NCI-H2196 (cell line): Measurements from ENCODE around the gene DCAF16.
"Not testable (repeated sequence)": the region's sequence is repeated elsewhere in the genome, so short reads cannot be mapped to it uniquely, and the experiment has no call there.

Experiments used
- DNase-seq: peaks from one replicate; lab custom pipeline; 2025; ENCODE audit not compliant: unreplicated experiment; lab: John Stamatoyannopoulos, UW

Gene DCAF16

GRCh38 chr4:17810260-17811077, at the start of gene DCAF16, which contains the start of gene NCAPG:
DCAF16 (minus strand) TSS chr4:17810757; CDS start chr4:17804141, 6,616 bp downstream.
NCAPG (plus strand) TSS chr4:17810979; CDS start chr4:17811078, 99 bp downstream.
- peak; percentile 99 for DNase-seq

- no peak for DNase-seq
Observed at GRCh38 chr4:17859793-17860406, 49.3 kb upstream of the DCAF16 start.

- no peak for DNase-seq
Observed at GRCh38 chr4:17854036-17854435, 43.5 kb upstream of the DCAF16 start.

- no peak for DNase-seq
Observed at GRCh38 chr4:17851959-17852358, 41.4 kb upstream of the DCAF16 start.

GRCh38 chr4:17850295-17850694, 39.7 kb upstream of the DCAF16 start:
- not testable (repeated sequence) for DNase-seq

- DNase-seq = no peak
Observed at GRCh38 chr4:17846266-17846665, 35.7 kb upstream of the DCAF16 start.

GRCh38 chr4:17823871-17824669, 13.5 kb upstream of the DCAF16 start:
- no peak for DNase-seq

- DNase-seq = peak; percentile 53
Observed at GRCh38 chr4:17817027-17817426, 6.5 kb upstream of the DCAF16 start.

GRCh38 chr4:17816142-17816541, 5.6 kb upstream of the DCAF16 start:
- DNase-seq = no peak

- no peak for DNase-seq
Observed at GRCh38 chr4:17814140-17814539, 3.6 kb upstream of the DCAF16 start.

GRCh38 chr4:17812801-17813200, 2.2 kb upstream of the DCAF16 start:
- DNase-seq = no peak

GRCh38 chr4:17812125-17812524, 1.6 kb upstream of the DCAF16 start:
- no peak for DNase-seq

GRCh38 chr4:17811078-17811603, 584 bp upstream of the DCAF16 start:
- DNase-seq = no peak

- DNase-seq = no peak
Observed at GRCh38 chr4:17809667-17810066, 890 bp downstream of the DCAF16 start.

- DNase-seq = no peak
Observed at GRCh38 chr4:17807446-17807845, 3.1 kb downstream of the DCAF16 start.

GRCh38 chr4:17805580-17806155, 4.9 kb downstream of the DCAF16 start:
- no peak for DNase-seq

GRCh38 chr4:17797808-17798207, 12.7 kb downstream of the DCAF16 start:
- no peak for DNase-seq

GRCh38 chr4:17794730-17795129, 15.8 kb downstream of the DCAF16 start:
- no peak for DNase-seq

GRCh38 chr4:17788956-17789355, 21.6 kb downstream of the DCAF16 start:
- DNase-seq = no peak

- DNase-seq = no peak
Observed at GRCh38 chr4:17787315-17787714, 23.2 kb downstream of the DCAF16 start.

GRCh38 chr4:17786567-17786966, 24.0 kb downstream of the DCAF16 start:
- no peak for DNase-seq
